NOMO-1 treated with DMSO at 0.1 percent for 48 hours (cell line): ENCODE measurements around the gene PTPRT.

ENCODE experiments used
- DNase-seq: peaks from one replicate; lab custom pipeline; 2025; ENCODE audit not compliant: unreplicated experiment; lab: John Stamatoyannopoulos, UW

The PTPRT gene

DNA sequence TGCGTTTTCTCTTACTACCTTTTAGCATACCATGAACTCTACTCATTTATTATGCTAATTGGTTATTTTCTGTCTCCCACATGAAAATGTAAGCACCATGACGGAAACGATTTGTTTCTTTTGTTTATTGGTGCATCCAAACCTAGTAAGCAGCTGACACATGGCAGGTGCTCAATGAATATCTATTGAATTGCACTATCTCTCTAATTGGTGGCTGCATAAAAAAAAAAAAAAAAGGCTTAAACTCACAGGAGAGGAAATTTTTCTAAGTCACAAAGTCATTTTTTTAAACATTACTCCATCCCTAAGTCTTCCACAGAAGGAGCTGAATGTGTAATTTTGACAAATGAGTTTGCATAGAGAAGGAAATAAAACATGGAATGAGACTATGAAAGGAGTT is 608.4 kb downstream of the PTPRT start:
- DNase-seq, result no peak

DNA sequence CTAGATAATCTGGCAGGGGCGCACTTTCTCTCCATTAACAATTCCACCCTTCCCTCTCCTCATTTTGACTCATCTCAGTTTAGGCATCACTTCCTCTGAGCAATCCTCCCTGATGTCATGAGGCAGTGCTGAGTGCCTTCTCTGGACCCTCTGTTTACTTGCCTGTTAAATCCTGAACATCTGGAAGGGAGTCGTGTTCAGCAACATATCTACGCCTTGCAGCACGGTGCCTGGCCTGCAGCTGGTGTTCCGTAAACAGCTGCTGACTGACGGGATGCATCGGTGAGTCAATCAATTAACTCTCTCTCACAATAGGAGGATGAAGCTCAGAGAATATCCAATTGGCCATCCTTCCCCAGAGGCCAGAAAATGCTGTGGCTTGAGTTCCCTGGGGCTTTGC is 613.5 kb downstream of the PTPRT start:
- no peak for DNase-seq

DNA sequence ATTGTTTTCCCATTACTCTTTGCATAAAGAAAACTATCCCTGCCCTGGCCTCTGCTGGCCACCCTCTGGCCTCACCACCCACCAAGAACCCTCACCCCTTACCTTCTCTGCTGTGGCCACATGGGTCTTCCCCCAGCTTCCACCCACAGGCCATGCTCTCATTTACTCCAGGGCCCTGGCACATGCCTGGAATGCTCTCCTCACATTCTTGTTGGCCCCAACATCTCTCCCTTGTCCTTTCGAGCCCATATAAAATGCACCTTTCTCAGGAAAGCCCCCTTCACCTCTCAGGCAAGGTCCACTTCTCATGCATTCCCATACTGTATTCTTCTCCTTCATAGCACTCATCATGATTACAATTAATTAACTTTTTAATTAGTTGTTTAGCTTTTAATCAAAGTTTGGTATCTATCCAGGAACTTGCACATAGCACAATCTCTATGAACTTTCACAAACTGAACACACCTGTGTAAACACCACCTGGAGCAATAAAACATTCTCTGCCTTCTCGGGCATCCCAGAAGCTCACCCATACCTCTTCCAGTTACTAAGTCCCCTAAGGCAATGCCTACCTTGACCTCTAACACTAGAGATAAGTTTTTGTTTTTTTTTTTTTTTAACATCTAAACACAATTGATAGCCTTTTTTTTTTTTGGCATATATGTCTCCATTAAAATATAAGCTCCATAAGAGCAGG is 617.2 kb downstream of the PTPRT start:
- DNase-seq, result no peak

DNA sequence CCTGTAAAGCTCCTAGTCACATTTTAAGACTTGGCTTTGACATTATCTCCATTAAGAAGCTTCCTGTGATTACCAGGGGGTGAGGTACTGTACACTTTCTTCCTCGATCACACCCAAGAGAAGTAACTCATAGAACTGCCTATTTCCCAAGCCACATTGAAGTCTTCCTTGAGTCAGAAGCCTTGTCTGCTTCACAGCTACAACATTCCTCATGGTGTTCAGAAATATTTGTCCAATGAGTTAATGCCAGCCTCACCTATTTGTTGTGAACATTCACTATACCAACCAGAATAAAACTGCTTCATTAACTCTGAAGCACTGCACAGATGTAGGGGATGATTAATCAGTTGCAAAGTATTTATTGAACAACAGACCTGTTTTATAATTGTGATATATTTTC is 622.3 kb downstream of the PTPRT start:
- no peak for DNase-seq

DNA sequence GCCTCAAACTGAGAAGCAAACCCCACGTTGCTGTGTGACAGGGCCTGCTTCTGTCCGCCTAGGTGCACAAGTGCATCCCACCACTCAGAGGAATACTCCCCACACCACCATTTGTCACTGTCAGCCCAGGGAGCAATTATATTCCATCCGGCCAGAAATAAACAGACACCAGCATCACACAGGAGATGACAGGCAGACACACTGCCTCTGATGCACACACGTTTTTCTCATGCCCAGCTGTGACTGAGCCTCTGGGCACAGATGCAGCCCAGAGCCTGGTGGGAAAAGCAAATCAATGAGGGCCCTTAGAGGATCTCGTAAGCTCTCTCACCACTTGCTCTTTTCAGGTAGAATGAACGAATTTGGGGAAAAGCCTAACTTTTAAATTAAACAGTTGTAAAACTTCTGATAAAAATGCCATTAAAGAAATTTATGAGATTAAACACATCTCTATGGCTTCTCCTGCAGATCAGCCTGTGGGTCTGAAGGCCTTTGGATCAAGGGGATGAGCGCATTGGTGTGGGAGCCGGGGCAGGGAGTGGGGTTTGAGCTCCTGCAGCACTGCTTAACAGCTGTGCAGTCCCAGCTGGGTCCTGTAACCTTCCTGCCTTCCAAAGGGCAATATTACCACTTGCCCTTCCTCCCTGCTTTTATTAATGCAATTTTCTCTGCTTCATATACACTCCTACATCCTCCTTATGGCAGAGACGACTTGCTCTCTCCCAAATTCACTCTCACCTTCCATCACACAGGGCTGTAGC is 624.3 kb downstream of the PTPRT start:
- no peak for DNase-seq

DNA sequence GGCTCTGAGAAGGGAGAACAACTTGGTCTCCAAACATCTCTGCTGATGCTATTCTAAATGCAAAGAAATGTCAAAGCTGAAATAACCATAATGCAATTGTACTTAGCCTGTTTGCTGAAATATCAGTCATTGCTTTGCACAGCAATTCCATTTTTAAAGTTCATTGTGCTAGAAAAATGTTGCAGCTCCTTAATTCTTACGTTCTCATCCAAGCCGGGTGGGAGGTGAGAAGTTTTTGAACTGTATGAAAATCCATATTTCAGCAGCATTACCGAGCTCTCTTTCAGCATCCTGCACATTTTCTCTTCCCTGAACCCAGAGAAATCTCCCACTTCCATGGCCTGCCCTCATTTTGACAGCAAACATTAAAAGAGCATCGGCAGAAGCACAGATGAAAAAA is 630.0 kb downstream of the PTPRT start:
- no peak for DNase-seq

DNA sequence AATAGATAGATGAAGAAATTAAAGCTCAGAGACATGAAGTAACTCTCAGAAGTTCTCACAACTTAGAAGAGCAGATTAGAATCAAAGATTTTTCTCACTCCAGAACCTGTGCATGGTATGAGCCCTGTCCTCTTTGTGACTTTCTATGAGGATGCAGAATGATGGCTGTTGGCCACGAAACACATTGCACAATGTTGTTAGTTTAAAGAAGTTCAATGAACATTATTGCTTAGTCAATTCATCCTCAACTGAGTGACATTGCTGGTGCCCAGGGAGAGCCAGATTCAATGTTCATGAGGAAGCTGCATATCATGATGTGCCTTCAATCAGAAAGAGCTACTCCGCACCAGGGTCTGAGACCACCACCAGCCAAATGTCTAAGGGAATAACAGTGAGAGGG is 633.1 kb downstream of the PTPRT start:
- no peak for DNase-seq

DNA sequence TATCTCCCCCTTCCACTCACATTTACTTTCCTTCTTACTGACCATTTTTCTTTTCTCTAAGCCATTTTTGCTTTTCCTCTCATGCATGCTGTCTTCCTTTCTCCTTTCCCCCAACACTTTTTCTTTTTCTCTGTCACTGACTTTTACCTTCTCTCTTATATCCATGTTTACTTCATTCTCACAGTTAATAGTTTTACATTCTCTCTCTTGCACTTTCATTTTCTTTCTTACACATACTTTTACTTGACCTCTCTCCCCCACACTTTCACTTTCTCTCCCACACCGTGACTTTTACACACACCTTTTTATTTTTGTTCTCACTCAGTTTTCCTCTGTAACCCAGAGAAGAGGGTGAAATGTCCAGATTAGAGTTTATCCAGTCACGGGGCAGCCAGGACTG is 636.3 kb downstream of the PTPRT start:
- DNase-seq, result no peak

DNA sequence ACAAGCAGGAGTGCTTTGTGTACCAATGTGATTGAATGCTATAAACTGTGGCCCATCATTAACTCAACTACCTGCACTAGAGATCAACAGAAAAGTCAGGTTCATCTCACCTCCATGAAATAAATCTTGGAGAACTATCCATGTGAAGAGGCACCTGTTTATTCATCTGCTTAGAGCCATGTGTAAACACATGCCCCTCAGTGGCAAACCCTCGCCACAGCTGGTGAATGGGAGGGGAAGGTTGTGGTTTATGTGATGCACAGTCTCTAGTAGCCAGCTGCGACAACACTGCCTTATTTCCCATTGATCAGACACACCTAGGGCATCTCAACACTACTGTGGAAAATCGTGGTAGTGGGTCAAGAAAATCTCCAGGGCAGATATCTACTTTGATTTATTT is 640.2 kb downstream of the PTPRT start:
- DNase-seq, result no peak

DNA sequence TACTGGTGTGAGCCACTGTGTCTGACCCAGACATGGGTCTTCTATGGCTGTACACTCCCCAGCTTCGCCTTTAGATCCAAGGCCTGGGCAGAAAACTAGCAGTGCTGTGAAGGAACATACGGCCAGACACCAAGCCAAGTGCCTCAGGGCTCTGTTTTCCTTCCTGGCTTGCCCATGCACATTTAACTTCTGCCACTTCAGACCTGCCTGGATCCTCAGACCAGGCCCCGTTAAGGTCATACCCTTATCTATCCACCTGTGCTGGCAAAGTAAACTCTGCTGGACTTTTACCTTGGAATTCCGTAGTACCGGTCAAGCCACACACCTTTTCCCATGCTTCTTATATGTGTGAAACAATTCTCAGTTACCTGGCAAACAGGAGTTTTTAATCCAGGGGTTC is 644.8 kb downstream of the PTPRT start:
- no peak for DNase-seq

DNA sequence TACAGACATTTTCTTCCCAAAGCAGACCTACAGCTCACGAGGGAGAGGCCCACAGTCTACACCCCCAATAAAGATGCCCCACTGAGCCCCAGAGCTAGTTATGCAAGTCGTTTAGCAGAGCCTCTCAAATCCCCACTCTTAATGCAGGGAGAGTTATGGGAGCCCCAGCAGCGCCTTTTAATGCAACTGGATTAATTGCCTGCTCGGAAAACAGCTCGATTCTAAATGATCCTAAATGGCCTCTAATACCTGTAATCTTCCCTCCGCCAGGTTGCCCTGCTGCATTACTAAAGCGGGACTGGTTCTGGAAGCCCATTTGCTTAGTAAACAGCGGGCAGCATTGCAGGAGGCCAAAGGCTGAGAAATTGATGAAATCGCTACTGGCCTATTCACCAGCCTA is 656.9 kb downstream of the PTPRT start:
- no peak for DNase-seq

DNA sequence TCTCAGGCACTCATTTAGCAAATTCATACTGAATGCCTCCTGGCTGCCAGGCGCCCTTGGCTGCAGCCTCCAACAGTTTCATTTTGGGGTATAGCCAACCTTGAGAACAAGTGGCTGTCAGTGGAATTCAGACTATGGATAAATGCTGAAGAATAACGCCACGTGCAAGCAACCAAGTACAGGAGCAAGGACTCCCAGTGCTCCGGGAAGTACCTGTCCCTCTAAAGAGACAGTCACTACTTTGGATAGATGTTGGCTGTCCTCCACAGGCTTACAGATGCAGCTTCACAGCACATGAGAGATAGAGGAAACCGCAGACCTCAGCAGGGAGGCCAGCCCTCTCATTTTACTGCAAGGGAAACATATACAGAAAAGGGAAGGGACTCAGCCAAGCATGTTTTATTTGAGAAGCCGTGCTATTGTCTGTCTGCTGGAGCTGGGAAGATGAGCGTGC is 658.2 kb downstream of the PTPRT start:
- peak; percentile 47 for DNase-seq

DNA sequence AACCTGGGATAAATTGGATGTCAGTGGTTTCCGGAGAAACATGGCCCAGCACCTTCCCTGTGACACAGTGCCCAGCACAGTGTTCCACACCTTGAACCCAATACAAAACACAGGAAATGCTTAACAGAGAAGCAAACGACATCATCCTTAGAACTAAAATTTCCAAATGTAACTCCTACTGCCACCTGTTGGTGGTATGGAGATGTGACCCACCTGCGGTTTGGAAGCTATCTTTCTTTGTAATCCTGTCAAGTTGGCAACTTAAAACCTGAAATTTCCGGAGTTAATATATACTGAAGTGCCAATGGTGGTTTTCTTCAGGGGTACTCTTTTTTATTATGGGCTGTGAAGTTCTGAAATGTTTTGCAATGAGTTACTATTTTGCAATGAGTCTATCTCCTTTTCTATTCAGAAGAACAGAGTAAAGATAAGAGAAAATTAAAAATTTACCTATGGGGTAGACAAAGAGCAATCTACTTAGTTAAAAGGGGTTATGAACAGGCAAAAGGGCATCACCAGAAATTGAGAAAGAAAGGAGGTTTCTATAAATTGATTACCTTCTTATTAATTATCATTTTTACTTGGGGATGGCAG is 658.8 kb downstream of the PTPRT start:
- no peak for DNase-seq

DNA sequence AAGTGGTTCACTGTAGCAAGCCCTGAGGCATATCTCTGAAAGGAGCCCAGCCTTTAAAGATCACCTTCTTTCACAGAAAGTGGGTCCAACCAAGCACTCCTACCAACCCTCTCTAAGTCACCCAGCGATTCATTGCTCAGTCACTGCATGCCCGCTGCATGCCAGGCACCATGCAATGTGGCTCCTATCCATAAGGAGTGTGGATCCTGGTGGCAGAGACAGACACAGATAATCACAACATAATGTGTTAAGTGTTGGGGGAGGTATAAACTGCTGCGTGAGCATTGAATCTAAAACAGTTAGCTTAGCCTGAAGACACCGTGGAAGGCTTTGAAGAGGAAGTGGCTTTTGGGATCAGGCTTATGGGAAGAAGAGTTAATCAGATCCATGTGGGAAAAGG is 659.5 kb downstream of the PTPRT start:
- no peak for DNase-seq

DNA sequence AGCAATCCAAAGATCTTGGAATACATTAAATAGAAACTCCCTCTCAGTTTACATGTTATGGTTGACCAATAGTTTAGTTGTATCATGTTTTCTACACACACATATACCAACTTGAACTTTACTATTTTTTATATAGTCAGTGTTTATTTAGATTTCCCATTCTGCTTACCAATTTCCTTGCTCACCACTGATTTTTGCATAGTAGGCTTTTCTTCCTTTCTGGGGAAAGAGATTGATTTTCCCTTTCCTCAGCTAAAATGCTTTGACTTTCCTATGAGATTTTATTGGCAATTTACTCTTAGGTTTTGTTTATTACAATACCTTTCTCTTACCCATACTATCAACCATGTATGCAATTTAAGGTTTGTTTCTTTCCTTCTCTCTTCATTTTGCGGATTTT is 665.6 kb downstream of the PTPRT start:
- no peak for DNase-seq

DNA sequence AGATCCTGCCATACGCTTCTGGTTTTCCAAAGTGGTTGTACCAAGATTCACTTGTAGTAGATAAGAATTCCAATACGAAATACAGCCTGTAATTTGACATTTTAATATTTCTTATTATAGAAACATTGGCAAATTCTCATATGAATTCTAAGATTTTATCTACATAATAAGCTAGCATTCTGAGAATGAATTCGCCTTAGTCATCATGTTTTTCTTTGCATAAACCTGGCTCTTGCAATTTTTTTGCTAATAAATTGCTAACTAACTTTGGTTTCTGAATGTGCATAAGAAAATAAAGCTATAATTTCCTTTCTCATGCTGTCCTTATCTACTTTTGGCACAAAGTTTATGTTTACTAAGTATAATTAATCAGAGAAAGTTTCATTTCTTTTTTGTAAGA is 673.0 kb downstream of the PTPRT start:
- no peak for DNase-seq

DNA sequence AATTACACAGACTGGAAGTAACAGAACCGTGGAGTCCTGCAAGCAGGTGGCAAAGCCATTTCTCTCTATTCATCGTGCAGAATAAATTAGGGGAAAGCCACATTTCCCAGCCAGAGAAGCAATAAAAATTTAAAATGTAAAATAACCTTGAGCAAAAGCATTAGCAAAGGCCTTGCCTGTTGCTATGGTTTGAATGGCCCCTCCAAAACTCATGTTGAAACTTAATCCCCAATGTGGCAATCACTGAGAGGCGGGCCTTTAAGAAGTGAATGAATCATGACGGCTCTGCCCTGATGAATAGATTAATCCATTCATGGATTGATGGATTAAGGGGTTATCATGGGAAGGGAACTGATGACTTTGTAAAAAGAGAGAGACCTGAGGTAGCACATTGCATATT is 679.0 kb downstream of the PTPRT start:
- no peak for DNase-seq

DNA sequence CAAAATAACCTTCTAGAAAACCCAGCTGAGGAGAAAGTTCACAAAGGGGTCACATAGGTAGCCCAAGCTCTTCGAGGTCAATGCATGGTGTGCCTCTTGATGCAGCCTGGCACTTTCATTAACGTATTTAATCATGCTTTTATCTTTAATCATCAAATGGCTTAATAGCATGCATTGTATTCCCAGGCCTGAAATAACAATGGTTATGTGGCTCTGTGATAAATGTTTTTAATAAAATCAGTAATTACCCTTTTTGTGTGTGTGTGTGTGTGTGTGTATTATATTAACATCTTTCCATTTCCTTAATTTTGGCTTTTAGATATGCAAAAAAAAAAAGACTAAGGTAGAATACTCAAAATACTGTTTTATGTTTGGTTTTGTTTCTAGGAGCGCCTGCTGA is 681.8 kb downstream of the PTPRT start:
- no peak for DNase-seq

DNA sequence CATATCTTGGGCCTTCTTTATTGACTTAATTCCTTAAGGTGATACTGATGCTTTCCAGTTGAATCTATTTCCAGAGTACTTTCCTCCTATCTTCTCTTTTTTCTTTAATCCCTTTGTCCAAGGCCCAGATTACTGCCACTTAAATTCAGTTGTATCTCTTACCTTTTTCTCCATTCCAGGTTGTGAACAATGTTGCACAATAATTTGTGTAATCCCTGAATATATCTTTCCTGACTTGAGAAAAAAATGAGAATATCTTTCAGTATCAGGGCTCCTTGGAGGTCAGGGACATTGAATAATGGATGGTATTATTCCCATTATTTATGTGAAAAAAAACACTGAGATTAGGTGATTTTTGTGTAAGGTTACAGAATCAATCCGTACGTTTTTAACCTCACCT is 683.3 kb downstream of the PTPRT start:
- no peak for DNase-seq

DNA sequence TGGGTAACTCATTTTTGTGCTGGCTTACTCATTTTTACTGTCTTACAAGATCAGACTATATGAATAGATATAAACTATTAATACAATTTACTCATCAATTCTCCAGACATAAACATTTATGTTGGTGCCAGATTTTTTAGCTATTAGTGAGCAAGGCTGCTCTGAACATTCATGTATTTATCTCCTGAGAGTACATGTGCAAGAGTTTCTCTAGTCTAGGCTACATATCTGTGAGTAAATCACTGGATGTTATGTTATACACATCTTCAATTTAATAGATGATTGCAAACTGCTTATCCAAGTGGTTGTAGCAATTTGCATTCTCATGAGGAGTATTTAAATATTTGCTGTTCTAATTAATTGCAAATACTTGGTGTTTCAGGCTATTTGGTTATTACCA is 687.1 kb downstream of the PTPRT start:
- DNase-seq, result no peak

DNA sequence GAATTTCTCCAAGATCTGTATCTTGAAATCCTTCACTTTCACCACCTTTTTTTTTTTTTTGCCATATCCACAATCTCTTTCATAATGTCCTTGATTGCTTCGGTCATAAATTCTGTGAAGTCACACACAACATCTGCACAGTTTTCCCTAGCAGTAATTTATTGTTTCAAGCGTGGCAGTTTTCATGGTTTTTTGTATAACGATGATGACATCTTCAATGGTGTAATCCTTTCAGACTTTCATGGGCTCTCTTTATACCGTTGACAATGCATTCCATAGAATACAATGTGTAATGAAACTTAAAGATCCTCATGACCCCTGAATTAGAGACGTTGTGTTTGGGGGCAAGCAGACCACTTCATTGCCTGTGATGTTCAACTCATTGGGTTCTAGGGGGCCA is 693.1 kb downstream of the PTPRT start:
- no peak for DNase-seq

DNA sequence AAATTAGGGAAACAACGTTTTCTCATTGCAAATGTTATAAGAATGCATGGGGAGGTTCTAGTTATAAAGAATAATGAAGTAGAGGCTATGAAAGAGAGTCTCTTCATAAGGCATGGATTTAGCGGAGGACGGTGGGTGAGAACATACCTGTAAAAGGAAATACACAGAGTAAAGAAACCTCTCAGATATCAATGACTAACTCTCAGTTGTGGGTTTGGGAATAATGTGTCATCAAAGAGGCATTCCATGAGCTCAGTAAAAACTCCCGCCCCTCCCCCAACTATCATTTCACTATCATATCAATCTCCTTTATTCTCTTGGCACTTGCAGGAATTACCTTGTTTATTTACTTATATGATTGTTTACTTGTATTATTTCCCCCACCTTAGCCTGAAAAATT is 695.4 kb downstream of the PTPRT start:
- DNase-seq, result no peak
